HepG2 (cell line): ENCODE measurements around the gene CALD1. TPM values are rescaled to one million over a fixed set of nuclear protein-coding genes. Genes with fewer than 3 reads are reported as not detected.

Experiments used
- ATAC-seq: fragments of 200-7000 bp; cut with Tn5 transposase; 3 replicates; pipeline ENCODE4 v1.9.1; 2020; ENCODE audit warnings: mild to moderate bottlenecking, moderate library complexity
- BruUV-seq: library from RNA; stranded (reverse); fragments of 400-500 nt; replicated peaks from 2 replicates; lab custom pipeline; 2021; lab: Mats Ljungman, UMichigan
- CTCF ChIA-PET: fragments of 300-600 bp; formaldehyde crosslinking; extraction: SDS; loops from one replicate; lab custom pipeline; 2021; ENCODE audit warnings: low total read pairs, inconsistent platforms, low intra/inter-chr PET ratio; lab: Yijun Ruan, JAX
- POLR2A ChIA-PET: fragments of 350-600 bp; sonication (Branson Sonifier 250); formaldehyde crosslinking; loops from one replicate; lab custom pipeline; 2020; ENCODE audit warnings: antibody characterized with exemption, inconsistent platforms; lab: Yijun Ruan, JAX
- DNase-seq: peaks from one replicate; pipeline ENCODE4 v3.0.0-alpha.2; 2015; ENCODE audit warnings: low spot score
- FAIRE-seq: peaks from 3 replicates; lab custom pipeline; 2011; peaks lifted over from hg19 to GRCh38; lab: Jason Lieb, UNC
- H2AFZ ChIP-seq: one replicate; pipeline ENCODE4 v1.6.1; 2011; ENCODE audit warnings: low read length, inconsistent platforms
- H3K27ac ChIP-seq: fragments of 300-600 bp; 3 replicates; pipeline ENCODE4 v1.8.0; 2011; ENCODE audit warnings: mixed run types, mild to moderate bottlenecking, mixed read lengths, low read length, inconsistent platforms; ENCODE audit not compliant: insufficient read depth; ENCODE audit errors: extremely low read length
- H3K27me3 ChIP-seq, 2 experiments: fragments of 200-600 bp in 1 of 2; 2 replicates in 1 of 2; 3 replicates in 1 of 2; pipeline versions ENCODE4 v1.6.0 to v1.8.0; 2011; ENCODE audit warnings: low read length in 2 of 2, mild to moderate bottlenecking in 2 of 2, moderate library complexity in 2 of 2, inconsistent platforms in 1 of 2; ENCODE audit not compliant: insufficient read depth in 2 of 2, control insufficient read depth in 1 of 2
- H3K36me3 ChIP-seq, 2 experiments: fragments of 200-600 bp in 1 of 2; replicated peaks in 1 of 2; 2 replicates in 1 of 2; 3 replicates in 1 of 2; pipeline versions ENCODE4 v1.5.1 to v1.8.0; 2011; ENCODE audit warnings: low read length in 2 of 2, inconsistent platforms in 1 of 2; ENCODE audit not compliant: insufficient read depth in 2 of 2, control insufficient read depth in 1 of 2
- H3K4me1 ChIP-seq: 2 replicates; pipeline ENCODE4 v1.5.1; 2012; ENCODE audit warnings: low read length, inconsistent platforms; ENCODE audit not compliant: insufficient read depth
- H3K4me2 ChIP-seq: 2 replicates; pipeline ENCODE4 v1.6.0; 2011; ENCODE audit warnings: low read depth, low read length, inconsistent platforms
- H3K4me3 ChIP-seq, 3 experiments: fragments of 200-600 bp in 1 of 3; sonication (generic), shearing (Covaris generic) in 1 of 3; replicated peaks in 1 of 3; 2 replicates each; pipeline ENCODE4 v1.5.1; 2011 to 2016; ENCODE audit warnings: low read length in 3 of 3, inconsistent platforms in 2 of 3, low read depth in 2 of 3, mild to moderate bottlenecking in 2 of 3, control low read depth in 1 of 3, mixed read lengths in 1 of 3; ENCODE audit not compliant: insufficient read depth in 1 of 3
- H3K79me2 ChIP-seq: one replicate; pipeline ENCODE4 v1.6.1; 2011; ENCODE audit warnings: low read length, inconsistent platforms; ENCODE audit not compliant: insufficient read depth
- H3K9ac ChIP-seq: 2 replicates; pipeline ENCODE4 v1.6.0; 2011; ENCODE audit warnings: mild to moderate bottlenecking, low read depth, low read length, inconsistent platforms; ENCODE audit not compliant: insufficient read depth
- H3K9me3 ChIP-seq: 2 replicates; pipeline ENCODE4 v1.5.1; 2012; ENCODE audit warnings: mild to moderate bottlenecking, low read length
- H4K20me1 ChIP-seq: 2 replicates; pipeline ENCODE4 v1.6.0; 2011; ENCODE audit warnings: inconsistent platforms, mild to moderate bottlenecking, low read length, moderate library complexity; ENCODE audit not compliant: insufficient read depth
- EEA1 ChIP-seq: sonication (generic); formaldehyde crosslinking; IDR thresholded peaks from 2 replicates; pipeline ENCODE4 v1.5.1; 2020; ENCODE audit warnings: mild to moderate bottlenecking, missing genetic modification reagents, borderline replicate concordance
- RFX5 ChIP-seq: IDR thresholded peaks from 2 replicates; pipeline ENCODE4 v1.6.1; 2011; ENCODE audit warnings: low read depth, low read length, improper control_type of control experiment
- SMYD3 ChIP-seq: sonication (generic); formaldehyde crosslinking; IDR thresholded peaks from 2 replicates; pipeline ENCODE4 v1.8.1; 2023; ENCODE audit warnings: mild to moderate bottlenecking, missing genetic modification reagents
- TFE3 ChIP-seq: IDR thresholded peaks from 2 replicates; pipeline ENCODE4 v1.6.1; 2016
- ZNF251 ChIP-seq: sonication (generic); formaldehyde crosslinking; IDR thresholded peaks from 2 replicates; pipeline ENCODE4 v1.9.0; 2021; ENCODE audit warnings: mild to moderate bottlenecking, missing genetic modification reagents
- ZNF775 ChIP-seq: sonication (generic); formaldehyde crosslinking; IDR thresholded peaks from 2 replicates; pipeline ENCODE4 v1.4.0; 2020; ENCODE audit warnings: missing genetic modification reagents, mild to moderate bottlenecking, moderate library complexity, borderline replicate concordance
- ZNF777 ChIP-seq: sonication (generic); formaldehyde crosslinking; IDR thresholded peaks from 2 replicates; pipeline ENCODE4 v1.4.0; 2020; ENCODE audit warnings: missing genetic modification reagents
- ZNF878 ChIP-seq: sonication (generic); formaldehyde crosslinking; IDR thresholded peaks from 2 replicates; pipeline ENCODE4 v1.8.1; 2023; ENCODE audit warnings: mild to moderate bottlenecking, missing genetic modification reagents, moderate library complexity
- WGBS: methylation state at CpG from one replicate; pipeline ENCODE4 v1.1.6; 2017; ENCODE audit warnings: low lambda C conversion rate; 5-methylcytosine and 5-hydroxymethylcytosine counted together
- in situ Hi-C: cut with HindIII; loops from 2 replicates; pipeline ENCODE4 v1.10.0; 2017; ENCODE audit warnings: low pct_unique_long_range_greater_than_20kb; ENCODE audit not compliant: extremely low pct_ligation_motif_present
- intact Hi-C: fragments of 100-400 bp; cut with micrococcal nuclease; formaldehyde crosslinking; loops from one replicate; pipeline ENCODE4 v1.10.0; 2022; ENCODE audit not compliant: unreplicated experiment
- polyA plus RNA-seq, 8 experiments: library from polyadenylated mRNA; depleted of rRNA in 3 of 8; stranded (reverse) in 7 of 8; unstranded in 1 of 8; fragments of >200 nt; fragmentation: Illumina TruSeq in 4 of 8; extraction: Trizol in 4 of 8; gene quantifications; 2 replicates each; pipeline versions ENCODE4 v1.2.1 to v1.2.3, GENCODE V29; 2011 to 2016; ENCODE audit warnings: low read depth in 4 of 8, missing spikeins in 1 of 8, mixed read lengths in 1 of 8; ENCODE audit not compliant: insufficient read depth in 1 of 8
- total RNA-seq, 5 experiments: library from RNA; depleted of rRNA; stranded (reverse); fragments of >200 nt; fragmentation: Illumina TruSeq; extraction: Trizol; gene quantifications; 2 replicates each; pipeline ENCODE4 v1.2.3, GENCODE V29; 2016; ENCODE audit warnings: low read depth in 1 of 5
- TF ChIP-seq, protein P1 (sequence below): sonication (generic); formaldehyde crosslinking; conservative IDR thresholded peaks from 2 replicates; pipeline ENCODE4 v1.4.0; 2020; ENCODE audit warnings: missing genetic modification reagents
- TF ChIP-seq, protein P2 (sequence below): sonication (generic); formaldehyde crosslinking; IDR thresholded peaks from 2 replicates; pipeline ENCODE4 v1.5.0; 2020; ENCODE audit warnings: missing genetic modification reagents

Gene CALD1
- total and polyA plus RNA-seq, 2 of the 13 experiments (the other 11 are each of a cell fraction or from before 2014, with no cell fraction given), result 53.0 to 112 TPM

- BruUV-seq, result no TSS peak
- Histone ChIP-seq H3K9me3 (no peaks in the 10 kb centered on the region), H3K79me2 (no peaks in the 10 kb centered on the region), H3K27me3 (no peaks in the 10 kb centered on the region), H3K27ac (no peak overlapping the region), H4K20me1 (no peaks in the 10 kb centered on the region), H3K4me1 (peaks cover 49% of the 10 kb centered on the region), H3K36me3 (peaks cover 12 to 52% of the 10 kb centered on the region in 2 experiments), H3K9ac (no peak overlapping the region), H3K4me2 (no peak overlapping the region), H3K4me3 (no peak overlapping the region), H2AFZ (no peak overlapping the region)
- no peak for TF ChIP-seq ZNF251 (CRISPR knock-in tag)
- TF ChIP-seq ZNF775 (CRISPR knock-in tag), result no peak
- TF ChIP-seq ZNF878 (CRISPR knock-in tag), result no peak
- FAIRE-seq (no peak), ATAC-seq (no peak; the same call in 2 of the 3 replicates), DNase-seq (no peak)
- 88% methylated on average over 2 of the region's 3 CpGs for WGBS
- in situ Hi-C loops, result no loop called here
- CTCF ChIA-PET, result no interaction called here
- POLR2A ChIA-PET, result no interaction called here
- intact Hi-C loops, result loop anchor here (10.0 kb wide), 1 partner anchor 221 kb away; no protein-coding TSS in a partner anchor
Measured at GRCh38 chr7:134945691-134946090, 166.3 kb downstream of the CALD1 start.

- H3K4me2 ChIP-seq, result no peak overlapping the region
- TF ChIP-seq ZNF777 (CRISPR knock-in tag), result no peak
- TF ChIP-seq SMYD3 (CRISPR knock-in tag), result no peak
- TF ChIP-seq RFX5, result no peak
- TF ChIP-seq, protein P1, sequence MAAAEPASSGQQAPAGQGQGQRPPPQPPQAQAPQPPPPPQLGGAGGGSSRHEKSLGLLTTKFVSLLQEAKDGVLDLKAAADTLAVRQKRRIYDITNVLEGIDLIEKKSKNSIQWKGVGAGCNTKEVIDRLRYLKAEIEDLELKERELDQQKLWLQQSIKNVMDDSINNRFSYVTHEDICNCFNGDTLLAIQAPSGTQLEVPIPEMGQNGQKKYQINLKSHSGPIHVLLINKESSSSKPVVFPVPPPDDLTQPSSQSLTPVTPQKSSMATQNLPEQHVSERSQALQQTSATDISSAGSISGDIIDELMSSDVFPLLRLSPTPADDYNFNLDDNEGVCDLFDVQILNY (CRISPR knock-in tag), result no peak
- TF ChIP-seq TFE3 (CRISPR knock-in tag), result no peak
- TF ChIP-seq EEA1 (CRISPR knock-in tag), result no peak
- TF ChIP-seq, protein P2, sequence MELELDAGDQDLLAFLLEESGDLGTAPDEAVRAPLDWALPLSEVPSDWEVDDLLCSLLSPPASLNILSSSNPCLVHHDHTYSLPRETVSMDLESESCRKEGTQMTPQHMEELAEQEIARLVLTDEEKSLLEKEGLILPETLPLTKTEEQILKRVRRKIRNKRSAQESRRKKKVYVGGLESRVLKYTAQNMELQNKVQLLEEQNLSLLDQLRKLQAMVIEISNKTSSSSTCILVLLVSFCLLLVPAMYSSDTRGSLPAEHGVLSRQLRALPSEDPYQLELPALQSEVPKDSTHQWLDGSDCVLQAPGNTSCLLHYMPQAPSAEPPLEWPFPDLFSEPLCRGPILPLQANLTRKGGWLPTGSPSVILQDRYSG, result no peak
- H3K9ac ChIP-seq, result no peak overlapping the region
- no peaks in the 10 kb centered on the region for H3K79me2 ChIP-seq
- H3K4me1 ChIP-seq, result peaks cover 43% of the 10 kb centered on the region
- in situ Hi-C loops (no loop called here), intact Hi-C loops (loop anchor here (10.0 kb wide), 1 partner anchor 221 kb away; no protein-coding TSS in a partner anchor)
- H3K9me3 ChIP-seq, result no peaks in the 10 kb centered on the region
- ATAC-seq (no peak), FAIRE-seq (no peak), DNase-seq (no peak)
- ChIA-PET POLR2A (no interaction called here), CTCF (no interaction called here)
- H2AFZ ChIP-seq, result no peak overlapping the region
- WGBS, result 98% methylated on average over 2 of the region's 2 CpGs
- BruUV-seq, result no TSS peak
- H3K27ac ChIP-seq, result no peak overlapping the region
- H3K4me3 ChIP-seq, result no peak overlapping the region
- no peaks in the 10 kb centered on the region for H3K27me3 ChIP-seq
- peaks cover 11 to 57% of the 10 kb centered on the region in 2 experiments for H3K36me3 ChIP-seq
- no peaks in the 10 kb centered on the region for H4K20me1 ChIP-seq
Measured at GRCh38 chr7:134946260-134946659, 166.8 kb downstream of the CALD1 start.
